Stimulated activated CD4-positive, alpha-beta T cell treated with anti-CD3 and anti-CD28 coated beads, Interleukin-1b, Interleukin-23, amount 100 ng/mL, for 48 hours (primary cell): ENCODE results near the gene TNFRSF8.
"Not testable (repeated sequence)": the region's sequence is repeated elsewhere in the genome, so short reads cannot be mapped to it uniquely, and the experiment has no call there.

Experiments
- DNase-seq: peaks from one replicate; pipeline ENCODE4 v3.0.0-alpha.2; 2020

TNFRSF8 gene

GRCh38 chr1:12039164-12039525, 24.0 kb upstream of the TNFRSF8 start:
- no peak for DNase-seq

- not testable (repeated sequence) for DNase-seq
Observed at GRCh38 chr1:12039824-12040456, 23.2 kb upstream of the TNFRSF8 start.

DNA sequence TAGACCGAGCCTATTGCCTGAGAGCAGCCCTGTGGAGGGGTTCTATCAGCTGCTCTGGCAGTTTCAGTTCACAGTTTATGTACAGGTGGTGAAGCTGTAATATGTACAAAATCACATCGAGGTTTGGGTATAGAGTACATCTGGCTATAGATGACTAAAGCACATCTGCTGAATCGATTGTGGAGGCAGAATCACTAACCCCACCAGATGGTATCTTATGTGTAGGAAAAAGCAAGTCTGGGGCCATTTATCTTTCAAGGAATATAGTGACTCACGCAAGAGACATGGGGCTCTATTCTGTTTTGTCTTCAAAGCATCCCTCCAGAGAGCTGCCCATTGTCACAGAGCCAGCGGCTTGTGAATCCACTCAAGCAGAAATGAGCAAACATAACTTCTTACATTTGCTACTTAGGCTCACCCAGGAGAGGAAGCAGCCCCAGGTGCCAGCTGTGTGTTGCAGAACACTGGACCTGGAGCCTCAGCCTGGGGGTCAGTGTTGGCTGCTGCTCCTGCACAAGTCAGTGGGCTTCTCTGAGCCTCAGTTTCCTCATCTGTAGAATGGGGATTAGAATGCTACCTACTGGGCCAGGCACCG, 22.5 kb upstream of the TNFRSF8 start:
- DNase-seq = peak; percentile 53

DNA sequence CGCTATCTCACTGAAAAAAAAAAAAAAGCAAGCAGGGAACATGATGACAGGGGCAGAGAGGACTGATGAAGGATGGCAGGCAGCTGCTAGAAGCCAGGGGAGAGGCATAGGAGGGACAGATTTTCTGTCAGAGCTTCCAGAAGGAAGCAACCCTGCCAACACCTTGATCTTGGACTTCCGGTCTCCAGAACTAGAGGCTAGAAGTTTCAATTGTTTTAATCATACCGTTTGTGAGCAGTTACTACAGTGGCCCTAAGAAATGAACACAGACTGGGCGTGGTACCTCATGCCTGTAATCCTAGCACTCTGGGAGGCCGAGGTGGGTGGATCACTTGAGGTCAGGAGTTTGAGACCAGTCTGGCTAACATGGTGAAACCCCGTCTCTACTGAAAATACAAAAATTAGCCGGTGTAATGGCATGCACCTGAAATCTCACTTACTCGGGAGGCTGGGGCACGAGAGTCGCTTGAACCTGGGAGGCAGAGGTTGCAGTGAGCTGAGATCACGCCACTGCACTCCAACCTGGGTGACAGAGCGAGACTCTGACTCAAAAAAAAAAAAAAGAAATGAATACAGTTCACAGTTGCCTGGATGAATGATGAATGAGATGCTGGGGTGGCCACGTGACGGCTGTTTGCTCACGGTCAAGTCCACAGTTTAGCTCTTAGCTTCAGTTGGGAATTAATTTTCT, 18.8 kb upstream of the TNFRSF8 start:
- peak; percentile 46 for DNase-seq

DNA sequence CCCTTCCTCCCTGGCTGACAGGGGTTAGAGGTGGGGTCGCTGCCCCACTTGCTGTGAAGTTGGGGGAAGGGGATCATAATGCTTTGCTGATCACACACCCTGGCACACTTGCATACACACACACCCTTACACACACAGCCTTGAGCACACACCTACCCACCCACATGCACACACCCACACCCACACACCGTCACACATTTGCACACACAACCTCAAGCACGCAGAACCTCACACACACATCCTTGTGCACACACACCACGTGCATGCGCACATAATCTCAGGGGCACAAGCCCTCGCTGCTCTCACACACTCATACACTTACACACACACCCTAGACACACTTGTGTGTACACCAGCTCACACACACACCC, 16.4 kb upstream of the TNFRSF8 start:
- no peak for DNase-seq

- DNase-seq = peak; percentile 80
Observed at GRCh38 chr1:12047120-12047876, 15.8 kb upstream of the TNFRSF8 start.

DNA sequence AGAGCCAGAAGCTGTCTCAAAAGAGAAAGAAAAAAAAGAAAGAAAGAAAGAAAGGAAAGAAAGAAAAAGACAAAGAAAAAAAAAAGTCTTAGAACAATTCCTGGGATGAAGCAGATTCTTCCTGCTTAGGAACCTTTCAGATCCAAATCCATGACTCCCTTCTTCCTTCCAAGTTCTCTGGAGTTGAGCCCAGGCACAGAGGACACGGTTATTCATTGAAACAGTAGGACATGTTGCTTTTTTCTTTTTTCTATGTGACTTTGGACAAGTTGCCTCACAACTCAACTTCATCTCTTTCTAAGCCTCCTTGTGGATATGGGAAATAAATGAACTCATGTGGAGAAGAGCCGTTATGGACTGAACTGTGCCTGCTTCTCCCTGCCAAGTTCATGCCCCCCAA, 14.7 kb upstream of the TNFRSF8 start:
- DNase-seq = no peak

DNA sequence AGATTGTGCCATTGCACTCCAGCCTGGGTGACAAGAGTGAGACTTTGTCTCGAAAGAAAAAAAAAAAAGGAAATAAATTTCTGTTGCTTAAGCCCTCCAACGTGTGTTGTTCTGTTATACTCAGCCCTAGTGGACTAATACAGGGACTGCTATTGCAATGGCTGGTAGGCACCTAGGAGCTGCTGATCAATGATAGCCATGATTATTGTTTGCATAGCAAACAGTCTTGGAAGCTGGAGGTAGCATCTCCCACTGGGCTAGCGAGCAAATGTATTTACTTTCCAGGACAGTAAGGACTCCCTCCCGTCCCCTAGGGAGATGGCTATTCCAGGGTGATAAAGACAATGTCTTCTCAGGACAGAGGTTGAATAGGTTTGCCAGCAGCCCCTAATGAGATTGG, 13.5 kb upstream of the TNFRSF8 start:
- no peak for DNase-seq

DNA sequence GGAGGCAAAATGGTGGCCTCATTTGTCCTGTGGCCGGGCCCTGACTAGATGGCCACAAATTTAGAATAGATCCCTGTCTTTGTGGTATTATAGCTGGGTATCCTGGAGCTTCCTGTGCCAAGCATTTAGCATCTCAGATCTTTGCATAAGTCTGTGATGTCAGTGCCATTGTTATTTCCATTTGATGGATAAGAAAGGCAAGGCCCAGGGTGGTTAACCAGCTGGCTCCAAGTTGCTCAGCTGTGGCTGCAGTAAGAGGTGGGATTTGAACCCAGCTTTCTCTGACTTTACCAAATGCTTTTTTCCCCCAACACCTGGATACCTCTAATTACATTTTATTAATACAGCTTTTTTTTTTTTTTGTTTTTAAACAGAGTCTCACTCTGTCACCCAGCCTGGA, 11.7 kb upstream of the TNFRSF8 start:
- no peak for DNase-seq

DNA sequence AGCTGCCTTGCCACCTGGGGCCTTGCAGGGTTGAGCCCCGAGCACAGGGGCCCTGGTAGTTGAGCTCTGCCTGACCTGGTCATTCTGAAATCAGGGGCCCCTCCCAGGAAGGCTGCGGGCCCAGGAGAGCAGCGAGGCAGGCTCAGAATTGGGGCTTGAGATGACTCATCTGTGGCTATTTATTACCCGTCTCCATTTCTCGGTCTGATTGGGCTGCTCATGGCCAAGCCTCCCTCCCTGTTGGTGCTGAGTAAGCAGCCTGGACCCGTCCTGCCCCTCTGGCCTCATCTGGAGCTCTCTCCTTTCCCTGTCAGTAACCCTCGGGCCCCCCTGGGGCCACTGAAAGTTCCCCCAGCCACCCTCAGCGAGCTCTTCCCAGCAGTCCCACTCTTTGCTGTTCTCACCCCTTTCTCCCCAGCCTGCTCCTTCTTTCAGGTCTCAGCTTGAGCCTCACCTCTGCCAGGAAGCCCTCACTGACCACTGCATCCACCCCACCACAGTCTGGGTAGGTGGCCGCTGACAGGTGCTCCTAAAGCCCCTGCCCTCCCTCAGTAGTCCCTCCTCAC, 11.0 kb upstream of the TNFRSF8 start:
- DNase-seq = peak; percentile 55

DNA sequence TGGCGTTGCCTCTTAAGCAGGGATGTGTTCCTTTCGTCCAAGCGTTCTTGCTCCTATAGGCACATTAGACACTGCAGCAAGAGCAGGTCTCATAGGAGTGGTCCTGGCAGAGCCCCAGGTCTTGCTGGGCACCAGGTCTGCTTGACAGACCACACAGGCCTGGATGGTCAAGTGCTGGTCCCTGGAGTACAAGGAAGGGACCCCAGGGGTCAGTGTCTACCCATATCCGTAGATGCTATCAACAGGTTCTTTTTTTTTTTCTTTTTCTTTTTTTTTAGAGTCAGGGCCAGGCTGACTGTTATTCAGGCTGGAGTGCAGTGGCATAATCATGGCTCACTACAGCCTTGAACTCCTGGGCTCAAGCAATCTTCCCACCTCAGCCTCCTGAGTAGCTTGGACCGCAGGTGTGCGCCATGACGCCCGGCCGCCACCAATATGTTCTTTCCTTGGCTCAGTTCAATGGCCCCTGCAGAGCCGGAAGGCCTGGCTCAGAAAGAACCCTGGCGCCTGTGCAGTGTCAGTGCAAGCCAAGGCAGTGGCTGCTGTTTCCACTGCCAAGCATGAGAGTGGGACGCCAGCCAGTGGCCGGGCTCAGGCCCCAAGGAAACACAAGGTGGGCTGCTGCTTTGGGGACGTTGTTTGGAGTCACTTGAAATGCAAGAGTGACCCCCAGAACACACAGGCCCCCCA, 10.0 kb upstream of the TNFRSF8 start:
- DNase-seq = no peak

DNA sequence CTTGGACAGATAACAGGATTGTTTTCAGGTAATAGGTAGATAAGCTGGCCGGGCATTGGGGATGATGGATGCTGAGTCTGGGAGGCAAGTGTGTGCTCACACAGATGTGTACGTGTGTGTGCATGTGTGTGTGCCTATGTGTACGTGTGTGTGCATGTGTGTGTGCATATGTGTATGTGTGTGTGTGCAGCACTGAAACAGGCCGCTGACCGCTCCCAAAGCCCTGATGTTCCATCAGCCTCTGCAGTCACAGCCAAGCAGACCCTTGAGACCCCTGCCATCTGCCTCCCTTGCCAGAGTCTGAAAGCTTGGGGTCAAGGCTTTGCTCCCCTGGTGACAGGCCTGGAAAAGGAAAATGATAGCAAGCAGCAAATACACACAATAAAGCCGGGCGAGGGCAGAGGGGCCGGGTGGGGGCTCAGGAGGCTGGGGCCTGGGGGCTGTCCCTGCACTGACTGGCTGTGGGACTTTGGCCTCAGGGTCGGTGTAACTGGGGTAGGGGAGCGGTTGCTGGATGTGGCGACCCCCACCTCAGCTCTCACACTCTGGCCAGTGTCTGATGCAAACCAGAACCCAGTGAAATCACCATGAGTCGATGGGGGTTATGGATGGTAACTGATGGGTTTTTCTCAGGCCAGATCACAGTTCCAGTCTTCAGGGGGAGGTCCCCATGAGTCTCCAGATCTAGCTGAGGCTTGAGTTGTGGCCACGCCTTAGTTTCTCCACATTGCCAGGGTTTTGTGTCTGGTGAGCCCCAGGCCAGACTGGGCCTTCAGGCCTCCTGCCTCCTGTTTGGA, 9.2 kb upstream of the TNFRSF8 start:
- peak; percentile 40 for DNase-seq

- DNase-seq = no peak
Observed at GRCh38 chr1:12055259-12055658, 7.8 kb upstream of the TNFRSF8 start.

DNA sequence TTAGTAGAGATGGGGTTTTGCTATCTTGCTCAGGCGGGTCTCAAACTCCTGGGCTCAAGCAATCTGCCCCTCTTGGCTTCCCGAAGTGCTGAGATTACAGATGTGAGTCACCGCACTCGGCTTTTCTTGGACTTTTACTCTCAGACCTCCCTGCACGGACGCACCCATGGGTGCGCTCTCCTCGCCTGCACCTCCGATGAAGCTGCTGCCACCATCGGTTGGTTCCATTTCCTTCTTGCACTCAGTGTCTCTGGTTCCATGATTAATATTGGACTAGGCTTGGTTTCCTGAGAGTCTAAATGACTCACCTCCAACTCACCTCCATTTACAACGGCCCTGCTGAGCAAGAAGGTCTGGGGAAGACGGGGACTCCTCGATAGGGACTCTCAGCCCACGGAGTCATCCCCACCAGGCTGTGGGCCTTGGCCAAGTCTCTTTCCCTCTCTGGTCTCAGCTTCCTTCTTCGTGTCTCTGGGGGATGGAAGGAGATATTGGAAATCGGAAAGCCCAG, 6.7 kb upstream of the TNFRSF8 start:
- peak; percentile 68 for DNase-seq

DNA sequence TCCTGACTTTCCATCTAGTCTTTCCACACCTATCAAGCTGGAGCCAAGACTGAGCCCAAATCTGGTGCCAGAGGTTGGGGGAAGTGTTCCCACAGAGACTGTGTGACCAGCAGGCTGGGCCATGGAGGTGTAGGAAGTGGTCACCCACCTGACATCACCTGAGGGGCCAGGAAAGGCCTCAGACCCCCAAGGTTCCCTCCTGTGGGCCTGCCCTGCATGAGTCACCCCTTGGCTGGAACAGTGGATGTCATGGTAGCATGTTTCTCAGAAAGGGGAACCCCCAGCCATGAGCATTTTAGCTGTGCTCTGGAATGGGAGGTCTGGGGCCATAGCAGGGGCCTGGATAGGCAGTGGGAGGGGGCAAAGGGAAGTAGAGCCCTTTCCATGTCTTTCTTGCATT, 5.7 kb upstream of the TNFRSF8 start:
- DNase-seq = peak; percentile 67

DNA sequence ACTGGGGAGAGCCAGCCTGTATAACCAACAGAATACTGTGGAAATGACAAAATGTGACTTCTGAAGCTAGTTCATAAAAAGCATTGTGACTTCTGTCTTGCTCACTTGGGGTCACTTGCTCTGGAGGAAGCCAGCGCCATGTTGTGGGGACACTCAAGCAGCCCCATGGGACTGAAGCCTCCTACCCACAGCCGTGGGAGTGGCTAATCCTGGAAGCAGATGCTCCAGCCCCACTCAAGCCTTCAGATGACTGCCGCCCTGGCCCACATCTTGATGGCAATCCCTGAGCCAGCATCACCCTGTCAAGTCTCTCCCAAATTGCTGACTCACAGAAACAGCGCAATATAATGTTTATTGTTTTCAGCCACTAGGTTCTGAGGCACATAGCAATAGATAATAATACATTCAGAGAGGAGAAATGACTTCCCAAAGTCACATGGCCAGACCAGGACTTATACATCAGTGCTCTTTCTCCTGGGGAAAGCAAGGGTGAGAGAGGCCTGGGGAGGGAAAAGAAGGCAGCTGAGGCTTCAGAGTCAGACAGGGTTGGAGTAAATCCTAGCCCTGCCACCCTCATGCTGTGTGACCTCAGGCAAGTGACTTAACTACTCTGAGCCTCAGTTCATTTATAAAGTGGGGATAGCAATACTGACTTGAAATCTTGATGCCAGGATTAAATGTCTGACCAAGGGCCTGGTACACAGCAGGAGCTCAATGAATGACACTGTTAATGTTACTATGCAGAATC, 5.0 kb upstream of the TNFRSF8 start:
- DNase-seq = no peak

DNA sequence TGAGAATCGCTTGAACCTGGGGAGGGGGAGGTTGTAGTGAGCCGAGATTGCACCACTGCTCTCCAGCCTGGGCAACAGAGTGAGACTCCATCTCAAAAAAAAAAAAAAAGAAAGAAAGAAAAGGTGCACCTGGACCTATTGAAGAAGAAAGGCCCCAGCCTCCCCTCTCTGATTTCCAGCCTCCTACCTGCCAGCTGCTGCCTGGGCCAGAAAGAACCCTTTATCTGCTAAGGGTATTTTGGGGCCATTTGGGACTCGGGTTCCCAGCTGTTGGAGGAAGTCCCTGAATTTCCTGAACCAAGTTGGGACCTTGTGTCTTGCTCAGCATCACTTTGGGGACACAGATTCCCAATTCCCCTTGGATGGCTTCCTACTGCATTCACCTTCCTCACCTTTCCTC, 3.9 kb upstream of the TNFRSF8 start:
- no peak for DNase-seq

DNA sequence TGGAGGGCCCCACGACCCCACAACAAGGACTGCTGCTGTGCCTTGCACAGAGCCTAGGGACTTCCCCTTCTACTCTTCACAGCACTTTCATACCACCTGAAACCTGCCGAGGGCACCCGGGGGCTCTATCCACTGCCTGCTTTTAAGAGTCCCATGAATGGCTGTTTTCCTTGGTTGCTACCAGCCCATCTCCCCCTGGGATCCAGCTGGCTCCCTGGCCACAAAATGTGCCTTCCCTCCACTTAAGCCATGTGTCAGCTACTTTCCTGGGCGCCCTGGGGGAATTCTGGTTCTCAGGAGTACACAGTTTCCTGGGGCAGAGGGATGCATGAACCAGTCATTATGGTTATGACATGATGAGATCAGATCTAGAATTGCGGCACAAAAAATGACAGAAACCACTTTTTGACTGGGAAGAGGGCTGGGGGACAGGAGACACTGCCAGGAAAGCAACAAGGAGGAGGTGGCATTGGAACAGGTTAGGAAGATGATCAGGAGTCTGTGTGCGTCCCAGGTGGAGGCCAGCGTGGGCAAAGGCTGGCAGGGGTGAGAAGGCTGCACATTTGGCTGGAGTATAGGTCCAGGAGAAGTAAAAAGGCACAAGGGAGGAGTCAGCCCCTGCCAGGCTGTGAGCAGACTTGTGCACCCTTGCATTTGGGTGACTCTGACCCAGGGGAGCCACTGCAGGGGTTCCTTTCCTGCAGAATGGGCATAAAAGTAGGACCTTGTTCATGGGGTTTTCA, 3.2 kb upstream of the TNFRSF8 start:
- DNase-seq = peak; percentile 54

DNA sequence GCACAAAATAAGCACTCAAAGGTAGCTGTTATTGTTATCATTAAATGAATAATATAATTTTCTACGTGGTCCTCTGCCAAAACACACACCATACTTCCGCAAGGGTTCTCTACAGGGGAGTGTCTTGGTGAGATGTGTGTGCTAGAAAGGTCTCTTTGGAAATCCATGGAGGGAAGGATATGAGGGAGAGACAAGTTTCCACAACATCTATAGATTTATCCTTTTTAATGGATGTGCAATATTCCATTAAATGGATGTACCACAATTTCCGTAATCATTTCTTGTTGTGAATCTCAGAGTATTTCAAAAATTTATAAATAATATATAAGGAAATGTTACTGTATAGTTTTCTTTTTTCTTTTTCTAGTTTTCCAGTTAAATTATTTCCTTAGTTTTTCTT, 2.6 kb upstream of the TNFRSF8 start:
- no peak for DNase-seq
